ENCODE data around the gene OR8B3.
"Not testable (repeated sequence)": the region's sequence is repeated elsewhere in the genome, so short reads cannot be mapped to it uniquely, and the experiment has no call there.

GRCh38 chr11:124396847-124397246 lies 2.0 kb downstream of the OR8B3 start:
- TF ChIP-seq CTCF, POLR2A (IDR thresholded peaks at IDR 0.05): not testable (repeated sequence)
